HepG2 (cell line): ENCODE data around the gene SMIM13. TPM values are rescaled to one million over a fixed set of nuclear protein-coding genes. Genes with fewer than 3 reads are reported as not detected.

Experiments used
- FLYWCH1 ChIP-seq: sonication (generic); formaldehyde crosslinking; IDR thresholded peaks from 2 replicates; pipeline ENCODE4 v1.8.1; 2023; ENCODE audit warnings: mild to moderate bottlenecking, missing genetic modification reagents
- REL ChIP-seq: sonication (generic); formaldehyde crosslinking; conservative IDR thresholded peaks from 2 replicates; pipeline ENCODE4 v1.8.0; 2022; ENCODE audit warnings: mild to moderate bottlenecking, missing genetic modification reagents, moderate library complexity
- SAFB2 ChIP-seq: sonication (generic); formaldehyde crosslinking; IDR thresholded peaks from 2 replicates; pipeline ENCODE4 v1.5.1; 2020; ENCODE audit warnings: missing genetic modification reagents, low read depth, mild to moderate bottlenecking, borderline replicate concordance
- U2AF2 ChIP-seq: fragments of 200-400 bp; formaldehyde crosslinking; IDR thresholded peaks from 2 replicates; pipeline ENCODE4 v1.6.1; 2017; ENCODE audit warnings: low read depth, mild to moderate bottlenecking, low read length
- XBP1 ChIP-seq: sonication (generic); formaldehyde crosslinking; IDR thresholded peaks from 2 replicates; pipeline ENCODE4 v1.5.0; 2020; ENCODE audit warnings: missing genetic modification reagents
- ZFP82 ChIP-seq: sonication (generic); formaldehyde crosslinking; IDR thresholded peaks from 2 replicates; pipeline ENCODE4 v1.5.1; 2020; ENCODE audit warnings: mild to moderate bottlenecking, missing genetic modification reagents, borderline replicate concordance
- ZNF317 ChIP-seq: sonication (generic); formaldehyde crosslinking; IDR thresholded peaks from 2 replicates; pipeline ENCODE4 v1.5.0; 2020; ENCODE audit warnings: mild to moderate bottlenecking, missing genetic modification reagents
- ZNF33B ChIP-seq: sonication (generic); formaldehyde crosslinking; IDR thresholded peaks from 2 replicates; pipeline ENCODE4 v1.5.1; 2020; ENCODE audit warnings: mild to moderate bottlenecking, missing genetic modification reagents
- ZNF558 ChIP-seq: sonication (generic); formaldehyde crosslinking; IDR thresholded peaks from 2 replicates; pipeline ENCODE4 v1.9.0; 2022; ENCODE audit warnings: mild to moderate bottlenecking, missing genetic modification reagents, borderline replicate concordance
- ZNF570 ChIP-seq: sonication (generic); formaldehyde crosslinking; IDR thresholded peaks from 2 replicates; pipeline ENCODE4 v1.4.0; 2020; ENCODE audit warnings: mild to moderate bottlenecking, missing genetic modification reagents, borderline replicate concordance
- polyA plus RNA-seq, 8 experiments: library from polyadenylated mRNA; depleted of rRNA in 3 of 8; stranded (reverse) in 7 of 8; unstranded in 1 of 8; fragments of >200 nt; fragmentation: Illumina TruSeq in 4 of 8; extraction: Trizol in 4 of 8; gene quantifications; 2 replicates each; pipeline versions ENCODE4 v1.2.1 to v1.2.3, GENCODE V29; 2011 to 2016; ENCODE audit warnings: low read depth in 4 of 8, missing spikeins in 1 of 8, mixed read lengths in 1 of 8; ENCODE audit not compliant: insufficient read depth in 1 of 8
- total RNA-seq, 5 experiments: library from RNA; depleted of rRNA; stranded (reverse); fragments of >200 nt; fragmentation: Illumina TruSeq; extraction: Trizol; gene quantifications; 2 replicates each; pipeline ENCODE4 v1.2.3, GENCODE V29; 2016; ENCODE audit warnings: low read depth in 1 of 5
- TF ChIP-seq, protein P1 (sequence below): sonication (generic); formaldehyde crosslinking; IDR thresholded peaks from 2 replicates; pipeline ENCODE4 v1.8.1; 2023; ENCODE audit warnings: missing genetic modification reagents, inconsistent platforms, borderline replicate concordance
- TF ChIP-seq, protein P2 (sequence below): sonication (generic); formaldehyde crosslinking; IDR thresholded peaks from 2 replicates; pipeline ENCODE4 v1.5.1; 2020; ENCODE audit warnings: mild to moderate bottlenecking, missing genetic modification reagents, borderline replicate concordance
- TF ChIP-seq, protein P3 (sequence below): sonication (generic); formaldehyde crosslinking; IDR thresholded peaks from 2 replicates; pipeline ENCODE4 v1.8.0; 2022; ENCODE audit warnings: mild to moderate bottlenecking, missing genetic modification reagents, moderate library complexity
- TF ChIP-seq, protein P4 (sequence below): sonication (generic); formaldehyde crosslinking; IDR thresholded peaks from 2 replicates; pipeline ENCODE4 v1.8.1; 2023; ENCODE audit warnings: mild to moderate bottlenecking, missing genetic modification reagents, borderline replicate concordance
- TF ChIP-seq, protein P5 (sequence below): sonication (generic); formaldehyde crosslinking; IDR thresholded peaks from 2 replicates; pipeline ENCODE4 v1.4.0; 2020; ENCODE audit warnings: missing genetic modification reagents, borderline replicate concordance
- TF ChIP-seq, protein P6 (sequence below): sonication (generic); formaldehyde crosslinking; IDR thresholded peaks from 2 replicates; pipeline ENCODE4 v1.8.0; 2022; ENCODE audit warnings: missing genetic modification reagents, mild to moderate bottlenecking, moderate library complexity, borderline replicate concordance

The SMIM13 gene
- total and polyA plus RNA-seq, 2 of the 13 experiments (the other 11 are each of a cell fraction or from before 2014, with no cell fraction given): 2.7 to 10.2 TPM

DNA sequence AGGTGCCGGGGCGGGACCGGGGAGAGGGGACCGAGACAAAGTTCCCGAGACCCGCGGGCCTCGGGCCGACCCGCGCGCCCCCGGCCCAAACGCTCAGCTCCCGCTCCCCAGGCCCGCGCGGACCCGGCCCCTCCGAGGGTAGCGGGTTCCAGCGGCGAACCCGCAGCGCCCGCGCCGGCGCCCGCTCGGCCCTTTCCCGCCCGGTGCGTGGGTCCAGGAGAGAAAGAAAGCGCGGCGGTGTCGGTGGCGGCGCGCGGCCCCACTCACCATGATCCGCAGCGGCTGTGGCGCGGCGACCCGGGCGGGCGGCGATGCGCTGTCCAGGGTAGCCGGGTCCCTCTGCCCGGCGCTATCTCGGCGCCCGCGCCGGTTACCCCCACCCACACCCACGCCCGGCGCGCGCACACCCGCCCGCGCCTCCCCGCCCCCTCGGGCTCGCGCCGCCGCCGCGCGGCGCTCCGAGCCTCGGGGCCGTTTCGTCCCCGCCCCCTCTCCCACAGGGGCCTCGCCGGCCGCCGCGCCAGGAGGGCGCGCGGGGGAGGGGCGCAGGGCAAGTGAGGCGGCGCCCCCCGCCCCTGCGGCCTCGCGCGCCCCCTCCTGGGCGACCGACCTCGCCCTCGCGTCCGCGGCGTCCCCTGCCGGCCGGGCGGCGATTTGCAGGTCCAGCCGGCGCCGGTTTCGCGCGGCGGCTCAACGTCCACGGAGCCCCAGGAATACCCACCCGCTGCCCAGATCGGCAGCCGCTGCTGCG lies 49.5 kb upstream of the SMIM13 start, which contains the start of gene ELOVL2 (continued):
- TF ChIP-seq, protein P1, sequence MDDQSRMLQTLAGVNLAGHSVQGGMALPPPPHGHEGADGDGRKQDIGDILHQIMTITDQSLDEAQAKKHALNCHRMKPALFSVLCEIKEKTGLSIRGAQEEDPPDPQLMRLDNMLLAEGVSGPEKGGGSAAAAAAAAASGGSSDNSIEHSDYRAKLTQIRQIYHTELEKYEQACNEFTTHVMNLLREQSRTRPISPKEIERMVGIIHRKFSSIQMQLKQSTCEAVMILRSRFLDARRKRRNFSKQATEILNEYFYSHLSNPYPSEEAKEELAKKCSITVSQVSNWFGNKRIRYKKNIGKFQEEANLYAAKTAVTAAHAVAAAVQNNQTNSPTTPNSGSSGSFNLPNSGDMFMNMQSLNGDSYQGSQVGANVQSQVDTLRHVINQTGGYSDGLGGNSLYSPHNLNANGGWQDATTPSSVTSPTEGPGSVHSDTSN (CRISPR knock-in tag): no peak
- TF ChIP-seq REL (CRISPR knock-in tag) (no peak), FLYWCH1 (CRISPR knock-in tag) (0 out of 2 replicates have a peak, but pooled peaks have one; percentile 61), SAFB2 (no peak), ZNF570 (CRISPR knock-in tag) (no peak), U2AF2 (no peak), XBP1 (no peak), ZNF558 (CRISPR knock-in tag) (no peak), ZNF317 (no peak), ZNF33B (no peak), ZFP82 (CRISPR knock-in tag) (no peak; the same call in 1 of the 2 replicates)
- TF ChIP-seq, protein P2, sequence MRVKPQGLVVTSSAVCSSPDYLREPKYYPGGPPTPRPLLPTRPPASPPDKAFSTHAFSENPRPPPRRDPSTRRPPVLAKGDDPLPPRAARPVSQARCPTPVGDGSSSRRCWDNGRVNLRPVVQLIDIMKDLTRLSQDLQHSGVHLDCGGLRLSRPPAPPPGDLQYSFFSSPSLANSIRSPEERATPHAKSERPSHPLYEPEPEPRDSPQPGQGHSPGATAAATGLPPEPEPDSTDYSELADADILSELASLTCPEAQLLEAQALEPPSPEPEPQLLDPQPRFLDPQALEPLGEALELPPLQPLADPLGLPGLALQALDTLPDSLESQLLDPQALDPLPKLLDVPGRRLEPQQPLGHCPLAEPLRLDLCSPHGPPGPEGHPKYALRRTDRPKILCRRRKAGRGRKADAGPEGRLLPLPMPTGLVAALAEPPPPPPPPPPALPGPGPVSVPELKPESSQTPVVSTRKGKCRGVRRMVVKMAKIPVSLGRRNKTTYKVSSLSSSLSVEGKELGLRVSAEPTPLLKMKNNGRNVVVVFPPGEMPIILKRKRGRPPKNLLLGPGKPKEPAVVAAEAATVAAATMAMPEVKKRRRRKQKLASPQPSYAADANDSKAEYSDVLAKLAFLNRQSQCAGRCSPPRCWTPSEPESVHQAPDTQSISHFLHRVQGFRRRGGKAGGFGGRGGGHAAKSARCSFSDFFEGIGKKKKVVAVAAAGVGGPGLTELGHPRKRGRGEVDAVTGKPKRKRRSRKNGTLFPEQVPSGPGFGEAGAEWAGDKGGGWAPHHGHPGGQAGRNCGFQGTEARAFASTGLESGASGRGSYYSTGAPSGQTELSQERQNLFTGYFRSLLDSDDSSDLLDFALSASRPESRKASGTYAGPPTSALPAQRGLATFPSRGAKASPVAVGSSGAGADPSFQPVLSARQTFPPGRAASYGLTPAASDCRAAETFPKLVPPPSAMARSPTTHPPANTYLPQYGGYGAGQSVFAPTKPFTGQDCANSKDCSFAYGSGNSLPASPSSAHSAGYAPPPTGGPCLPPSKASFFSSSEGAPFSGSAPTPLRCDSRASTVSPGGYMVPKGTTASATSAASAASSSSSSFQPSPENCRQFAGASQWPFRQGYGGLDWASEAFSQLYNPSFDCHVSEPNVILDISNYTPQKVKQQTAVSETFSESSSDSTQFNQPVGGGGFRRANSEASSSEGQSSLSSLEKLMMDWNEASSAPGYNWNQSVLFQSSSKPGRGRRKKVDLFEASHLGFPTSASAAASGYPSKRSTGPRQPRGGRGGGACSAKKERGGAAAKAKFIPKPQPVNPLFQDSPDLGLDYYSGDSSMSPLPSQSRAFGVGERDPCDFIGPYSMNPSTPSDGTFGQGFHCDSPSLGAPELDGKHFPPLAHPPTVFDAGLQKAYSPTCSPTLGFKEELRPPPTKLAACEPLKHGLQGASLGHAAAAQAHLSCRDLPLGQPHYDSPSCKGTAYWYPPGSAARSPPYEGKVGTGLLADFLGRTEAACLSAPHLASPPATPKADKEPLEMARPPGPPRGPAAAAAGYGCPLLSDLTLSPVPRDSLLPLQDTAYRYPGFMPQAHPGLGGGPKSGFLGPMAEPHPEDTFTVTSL (CRISPR knock-in tag): no peak
- TF ChIP-seq, protein P3, sequence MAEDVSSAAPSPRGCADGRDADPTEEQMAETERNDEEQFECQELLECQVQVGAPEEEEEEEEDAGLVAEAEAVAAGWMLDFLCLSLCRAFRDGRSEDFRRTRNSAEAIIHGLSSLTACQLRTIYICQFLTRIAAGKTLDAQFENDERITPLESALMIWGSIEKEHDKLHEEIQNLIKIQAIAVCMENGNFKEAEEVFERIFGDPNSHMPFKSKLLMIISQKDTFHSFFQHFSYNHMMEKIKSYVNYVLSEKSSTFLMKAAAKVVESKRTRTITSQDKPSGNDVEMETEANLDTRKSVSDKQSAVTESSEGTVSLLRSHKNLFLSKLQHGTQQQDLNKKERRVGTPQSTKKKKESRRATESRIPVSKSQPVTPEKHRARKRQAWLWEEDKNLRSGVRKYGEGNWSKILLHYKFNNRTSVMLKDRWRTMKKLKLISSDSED (CRISPR knock-in tag): no peak
- TF ChIP-seq, protein P4, sequence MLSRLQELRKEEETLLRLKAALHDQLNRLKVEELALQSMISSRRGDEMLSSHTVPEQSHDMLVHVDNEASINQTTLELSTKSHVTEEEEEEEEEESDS: no peak
- TF ChIP-seq, protein P5, sequence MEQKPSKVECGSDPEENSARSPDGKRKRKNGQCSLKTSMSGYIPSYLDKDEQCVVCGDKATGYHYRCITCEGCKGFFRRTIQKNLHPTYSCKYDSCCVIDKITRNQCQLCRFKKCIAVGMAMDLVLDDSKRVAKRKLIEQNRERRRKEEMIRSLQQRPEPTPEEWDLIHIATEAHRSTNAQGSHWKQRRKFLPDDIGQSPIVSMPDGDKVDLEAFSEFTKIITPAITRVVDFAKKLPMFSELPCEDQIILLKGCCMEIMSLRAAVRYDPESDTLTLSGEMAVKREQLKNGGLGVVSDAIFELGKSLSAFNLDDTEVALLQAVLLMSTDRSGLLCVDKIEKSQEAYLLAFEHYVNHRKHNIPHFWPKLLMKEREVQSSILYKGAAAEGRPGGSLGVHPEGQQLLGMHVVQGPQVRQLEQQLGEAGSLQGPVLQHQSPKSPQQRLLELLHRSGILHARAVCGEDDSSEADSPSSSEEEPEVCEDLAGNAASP (CRISPR knock-in tag): no peak
- TF ChIP-seq, protein P6, sequence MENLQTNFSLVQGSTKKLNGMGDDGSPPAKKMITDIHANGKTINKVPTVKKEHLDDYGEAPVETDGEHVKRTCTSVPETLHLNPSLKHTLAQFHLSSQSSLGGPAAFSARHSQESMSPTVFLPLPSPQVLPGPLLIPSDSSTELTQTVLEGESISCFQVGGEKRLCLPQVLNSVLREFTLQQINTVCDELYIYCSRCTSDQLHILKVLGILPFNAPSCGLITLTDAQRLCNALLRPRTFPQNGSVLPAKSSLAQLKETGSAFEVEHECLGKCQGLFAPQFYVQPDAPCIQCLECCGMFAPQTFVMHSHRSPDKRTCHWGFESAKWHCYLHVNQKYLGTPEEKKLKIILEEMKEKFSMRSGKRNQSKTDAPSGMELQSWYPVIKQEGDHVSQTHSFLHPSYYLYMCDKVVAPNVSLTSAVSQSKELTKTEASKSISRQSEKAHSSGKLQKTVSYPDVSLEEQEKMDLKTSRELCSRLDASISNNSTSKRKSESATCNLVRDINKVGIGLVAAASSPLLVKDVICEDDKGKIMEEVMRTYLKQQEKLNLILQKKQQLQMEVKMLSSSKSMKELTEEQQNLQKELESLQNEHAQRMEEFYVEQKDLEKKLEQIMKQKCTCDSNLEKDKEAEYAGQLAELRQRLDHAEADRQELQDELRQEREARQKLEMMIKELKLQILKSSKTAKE (CRISPR knock-in tag): no peak
